DOHH2 (cell line): ENCODE results near the gene HAND1.

Experiments
- H3F3A ChIP-seq: fragments of 200-600 bp; sonication (generic), shearing (Covaris generic); 2 replicates; pipeline ENCODE4 v1.6.0; 2016; ENCODE audit warnings: antibody characterized with exemption, mild to moderate bottlenecking; ENCODE audit not compliant: control insufficient read depth, insufficient read depth
- H3K27ac ChIP-seq: fragments of 200-600 bp; sonication (generic); 2 replicates; pipeline ENCODE4 v1.5.1; 2014; ENCODE audit warnings: low read depth, mild to moderate bottlenecking, low read length, moderate library complexity
- H3K27me3 ChIP-seq: fragments of 200-600 bp; sonication (generic); 2 replicates; pipeline ENCODE4 v1.6.1; 2014; ENCODE audit warnings: mild to moderate bottlenecking, low read length, mixed read lengths; ENCODE audit not compliant: control insufficient read depth
- H3K36me3 ChIP-seq: fragments of 200-600 bp; sonication (generic); 2 replicates; pipeline ENCODE4 v1.6.1; 2014; ENCODE audit warnings: mild to moderate bottlenecking, low read length, moderate library complexity, mixed read lengths; ENCODE audit not compliant: control insufficient read depth
- H3K4me1 ChIP-seq: fragments of 200-600 bp; sonication (generic); 2 replicates; pipeline ENCODE4 v1.6.1; 2014; ENCODE audit warnings: mild to moderate bottlenecking, low read length, mixed read lengths; ENCODE audit not compliant: control insufficient read depth
- H3K4me2 ChIP-seq: fragments of 200-600 bp; sonication (generic); 2 replicates; pipeline ENCODE4 v1.6.0; 2014; ENCODE audit warnings: mild to moderate bottlenecking, low read length, moderate library complexity
- H3K4me3 ChIP-seq: fragments of 200-600 bp; sonication (generic); 2 replicates; pipeline ENCODE4 v1.5.1; 2014; ENCODE audit warnings: mild to moderate bottlenecking, low read length, mixed read lengths
- H3K79me2 ChIP-seq: fragments of 200-600 bp; sonication (generic); 2 replicates; pipeline ENCODE4 v1.6.1; 2014; ENCODE audit warnings: mild to moderate bottlenecking, low read length, mixed read lengths; ENCODE audit not compliant: control insufficient read depth
- H3K9me2 ChIP-seq: fragments of 200-600 bp; sonication (generic); replicated peaks from 2 replicates; pipeline ENCODE4 v1.6.1; 2014; ENCODE audit warnings: mild to moderate bottlenecking, low read length, mixed read lengths; ENCODE audit not compliant: control insufficient read depth
- H3K9me3 ChIP-seq: fragments of 200-600 bp; sonication (generic); 2 replicates; pipeline ENCODE4 v1.6.1; 2014; ENCODE audit warnings: antibody characterized with exemption, low read length, mixed read lengths; ENCODE audit not compliant: control insufficient read depth, insufficient read depth
- H4K20me1 ChIP-seq: fragments of 200-600 bp; sonication (generic); 2 replicates; pipeline ENCODE4 v1.6.0; 2014; ENCODE audit warnings: low read depth, mild to moderate bottlenecking, antibody characterized with exemption, low read length, moderate library complexity; ENCODE audit not compliant: control insufficient read depth, insufficient read depth
- CTCF ChIP-seq: fragments of 200-600 bp; sonication (generic); IDR thresholded peaks from one replicate; pipeline ENCODE4 v1.5.1; 2014; ENCODE audit warnings: antibody characterized with exemption, mild to moderate bottlenecking, low read depth, low read length; ENCODE audit not compliant: poor library complexity, severe bottlenecking
- EZH2phosphoT487 ChIP-seq: fragments of 200-600 bp; sonication (generic); IDR thresholded peaks from 2 replicates; pipeline ENCODE4 v1.6.1; 2017; ENCODE audit warnings: borderline replicate concordance, mild to moderate bottlenecking, antibody characterized with exemption, low read length, moderate library complexity, mixed read lengths

HAND1 gene

GRCh38 chr5:154524181-154524580 lies 46.2 kb upstream of the HAND1 start:
- Histone ChIP-seq H3F3A (no peaks in the 10 kb centered on the region), H3K4me1 (no peaks in the 10 kb centered on the region), H3K79me2 (no peaks in the 10 kb centered on the region), H3K9me2 (no peaks in the 10 kb centered on the region), H3K4me3 (no peak overlapping the region), H3K36me3 (no peaks in the 10 kb centered on the region), H3K27ac (no peak overlapping the region), H3K9me3 (no peaks in the 10 kb centered on the region), H3K4me2 (no peak overlapping the region), H4K20me1 (no peaks in the 10 kb centered on the region), H3K27me3 (peaks cover 2% of the 10 kb centered on the region; the same call in 1 of the 2 replicates)
- TF ChIP-seq EZH2phosphoT487 (no peak), CTCF (no peak)

GRCh38 chr5:154523709-154524108 lies 45.7 kb upstream of the HAND1 start:
- H3K9me2 ChIP-seq: no peaks in the 10 kb centered on the region
- H3K4me3 ChIP-seq: no peak overlapping the region
- H4K20me1 ChIP-seq: no peaks in the 10 kb centered on the region
- no peaks in the 10 kb centered on the region for H3K9me3 ChIP-seq
- no peaks in the 10 kb centered on the region for H3K4me1 ChIP-seq
- no peaks in the 10 kb centered on the region for H3K79me2 ChIP-seq
- H3K27ac ChIP-seq: no peak overlapping the region
- no peak for TF ChIP-seq EZH2phosphoT487
- no peak for TF ChIP-seq CTCF
- no peaks in the 10 kb centered on the region for H3K36me3 ChIP-seq
- H3K27me3 ChIP-seq: peaks cover 2% of the 10 kb centered on the region; the same call in 1 of the 2 replicates
- no peaks in the 10 kb centered on the region for H3F3A ChIP-seq
- no peak overlapping the region for H3K4me2 ChIP-seq

- no peaks in the 10 kb centered on the region for H4K20me1 ChIP-seq
- no peaks in the 10 kb centered on the region for H3K9me2 ChIP-seq
- no peak overlapping the region for H3K4me2 ChIP-seq
- no peaks in the 10 kb centered on the region for H3K9me3 ChIP-seq
- H3K4me1 ChIP-seq: no peaks in the 10 kb centered on the region
- H3F3A ChIP-seq: no peaks in the 10 kb centered on the region
- no peak overlapping the region for H3K4me3 ChIP-seq
- H3K36me3 ChIP-seq: no peaks in the 10 kb centered on the region
- H3K79me2 ChIP-seq: no peaks in the 10 kb centered on the region
- peaks cover 2% of the 10 kb centered on the region; the same call in 1 of the 2 replicates for H3K27me3 ChIP-seq
- no peak for TF ChIP-seq CTCF
- no peak for TF ChIP-seq EZH2phosphoT487
- H3K27ac ChIP-seq: no peak overlapping the region
Observed at GRCh38 chr5:154523104-154523503, 45.1 kb upstream of the HAND1 start.
